ENCODE measurements around the gene OPCML. TPM values are rescaled to one million over a fixed set of nuclear protein-coding genes. Genes with fewer than 3 reads are reported as not detected.

The OPCML gene
- total RNA-seq = 1 to 10 TPM in 1 of 2 donors, under 1 TPM in 1; 0.60 to 1.3 TPM
- long read RNA-seq, donor 1 = 0 reads
- long read RNA-seq, donor 2, partial matches to known transcripts = 0 of 2 reads
- long read RNA-seq, donor 2, other reads (novel, unspliced or antisense) = 2 of 2 reads

DNA sequence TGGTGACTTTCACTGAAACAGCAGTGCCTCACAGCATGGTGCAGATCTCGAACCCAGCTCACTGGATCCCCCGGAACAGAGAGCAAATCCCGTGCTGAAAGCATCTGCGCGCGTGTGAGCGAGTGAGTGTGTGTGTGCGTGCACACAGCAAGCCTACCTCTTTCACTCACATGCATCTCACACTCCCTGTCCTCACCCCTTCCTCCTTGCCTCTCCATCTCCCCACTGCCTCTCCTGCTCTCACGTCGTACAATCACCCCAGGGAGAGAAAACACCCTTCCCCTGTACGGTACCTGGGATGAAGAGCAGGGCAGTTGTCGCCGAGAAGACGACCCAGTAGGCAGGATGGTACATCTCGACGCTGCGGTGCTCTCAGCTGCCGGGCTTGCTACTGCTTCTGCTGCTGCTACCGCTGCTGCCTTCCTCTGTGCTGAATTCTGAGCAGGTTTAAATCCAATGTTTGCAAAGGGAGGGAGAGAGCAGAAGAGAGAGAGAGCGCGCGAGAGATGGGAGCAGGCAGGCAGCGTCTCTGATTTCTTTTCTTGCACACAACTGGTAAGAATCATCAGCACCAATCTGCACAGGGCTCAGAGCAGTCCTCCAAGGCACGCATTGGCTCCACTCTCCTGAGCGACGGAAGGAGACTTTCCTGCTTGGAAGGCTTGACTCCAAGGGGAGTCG is at the start of gene OPCML:
Gene OPCML, minus strand, starts transcription at position 531 of the 681 bp plus-strand sequence.
- intact Hi-C loops (cut with DNase I) = no loop called here

GRCh38 chr11:133581091-133581490 is 48.8 kb upstream of the OPCML start:
- intact Hi-C loops (cut with DNase I) = no loop called here
- DNase-seq (ENCODE audit: low spot score) = no peak

More for the DNA sequence above, at the start of gene OPCML:
- no peak for DNase-seq (ENCODE audit: low spot score)

- DNase-seq (ENCODE audit: low spot score) = no peak
- intact Hi-C loops (cut with DNase I) = no loop called here
These were observed 47.1 kb upstream of the OPCML start for GRCh38 chr11:133579165-133580031.

DNA sequence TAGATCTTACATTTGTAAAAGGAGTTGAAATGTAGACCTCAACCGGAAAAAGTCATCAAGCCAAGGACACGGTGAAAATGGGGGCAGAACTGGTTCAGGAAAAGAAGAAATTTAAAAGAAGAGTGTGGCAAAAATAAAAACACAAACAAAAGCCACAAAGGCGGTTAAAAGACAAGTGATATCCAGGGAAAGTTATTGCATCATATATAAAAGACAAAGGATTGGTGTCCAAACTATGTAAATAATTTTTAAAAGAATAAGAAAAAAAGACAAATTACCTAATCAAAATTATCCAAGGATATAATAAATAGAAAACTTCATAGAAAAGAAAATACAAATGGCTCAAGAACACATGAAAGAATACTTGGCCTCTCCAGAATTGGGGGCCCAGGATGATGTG is 45.1 kb upstream of the OPCML start:
- intact Hi-C loops (cut with DNase I) = no loop called here

GRCh38 chr11:133576351-133576750 is 44.0 kb upstream of the OPCML start:
- no peak for DNase-seq (ENCODE audit: low spot score)
- intact Hi-C loops (cut with DNase I) = no loop called here

More for the DNA sequence above, 45.1 kb upstream of the OPCML start:
- DNase-seq (ENCODE audit: low spot score) = no peak

- no peak for DNase-seq (ENCODE audit: low spot score)
- intact Hi-C loops (cut with DNase I) = no loop called here
These were observed 40.8 kb upstream of the OPCML start for GRCh38 chr11:133573081-133573480.

- intact Hi-C loops (cut with DNase I) = no loop called here
- DNase-seq (ENCODE audit: low spot score) = no peak
These were observed 38.1 kb upstream of the OPCML start for GRCh38 chr11:133570376-133570775.

DNA sequence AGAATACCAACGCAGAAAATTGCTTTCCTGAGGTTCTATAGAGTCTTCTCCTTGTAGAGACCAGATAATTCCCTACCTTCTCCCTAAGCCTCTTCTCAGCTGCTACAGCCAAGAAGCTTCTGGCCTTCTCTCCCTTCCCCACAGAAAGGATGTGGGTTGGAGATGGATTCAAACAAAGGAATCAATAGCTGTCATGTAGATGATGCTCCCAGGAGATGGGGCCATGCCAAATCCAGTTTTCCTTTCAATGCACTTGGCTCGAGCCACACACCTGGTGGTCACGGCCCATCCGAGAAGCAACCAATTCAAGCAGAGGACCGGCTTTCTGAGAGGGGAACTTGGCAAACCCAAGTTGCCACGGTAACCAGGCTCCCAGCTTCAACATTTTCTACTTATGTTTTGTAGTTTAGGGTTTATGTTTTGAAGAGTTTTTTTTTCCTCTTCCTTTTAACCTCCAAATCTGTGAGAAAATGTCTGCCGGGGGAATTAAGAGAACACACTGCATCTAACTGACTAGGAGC is 31.3 kb upstream of the OPCML start:
- DNase-seq (ENCODE audit: low spot score) = no peak
- intact Hi-C loops (cut with DNase I) = no loop called here

GRCh38 chr11:133560472-133560855 is 28.2 kb upstream of the OPCML start:
- intact Hi-C loops (cut with DNase I) = no loop called here
- DNase-seq (ENCODE audit: low spot score) = no peak

GRCh38 chr11:133559833-133560471 is 27.7 kb upstream of the OPCML start:
- intact Hi-C loops (cut with DNase I) = no loop called here
- no peak for DNase-seq (ENCODE audit: low spot score)

GRCh38 chr11:133559382-133559781 is 27.1 kb upstream of the OPCML start:
- no peak for DNase-seq (ENCODE audit: low spot score)
- intact Hi-C loops (cut with DNase I) = no loop called here

DNA sequence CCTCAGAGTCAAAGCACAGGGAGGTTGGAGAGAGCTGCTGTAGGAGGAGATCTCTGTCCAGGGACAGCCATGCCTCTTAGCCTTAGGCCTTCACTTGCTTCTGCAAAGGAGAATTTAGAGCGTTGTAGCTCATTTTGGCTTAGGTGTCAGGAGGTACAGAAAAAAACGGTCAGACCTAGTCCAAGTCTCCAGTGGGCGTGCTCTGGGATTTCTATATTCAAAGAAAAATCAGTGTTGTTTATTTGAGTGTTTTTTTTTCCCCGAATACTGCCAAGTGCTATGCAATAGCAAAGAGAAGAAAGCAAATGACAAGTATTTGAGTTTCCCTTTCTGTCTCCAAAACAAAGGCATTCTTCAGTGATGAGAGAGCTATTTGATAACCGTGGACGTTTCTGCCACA is 22.7 kb upstream of the OPCML start:
- intact Hi-C loops (cut with DNase I) = no loop called here
- DNase-seq (ENCODE audit: low spot score) = no peak

- no peak for DNase-seq (ENCODE audit: low spot score)
- intact Hi-C loops (cut with DNase I) = no loop called here
These were observed 21.8 kb upstream of the OPCML start for GRCh38 chr11:133553885-133554740.

DNA sequence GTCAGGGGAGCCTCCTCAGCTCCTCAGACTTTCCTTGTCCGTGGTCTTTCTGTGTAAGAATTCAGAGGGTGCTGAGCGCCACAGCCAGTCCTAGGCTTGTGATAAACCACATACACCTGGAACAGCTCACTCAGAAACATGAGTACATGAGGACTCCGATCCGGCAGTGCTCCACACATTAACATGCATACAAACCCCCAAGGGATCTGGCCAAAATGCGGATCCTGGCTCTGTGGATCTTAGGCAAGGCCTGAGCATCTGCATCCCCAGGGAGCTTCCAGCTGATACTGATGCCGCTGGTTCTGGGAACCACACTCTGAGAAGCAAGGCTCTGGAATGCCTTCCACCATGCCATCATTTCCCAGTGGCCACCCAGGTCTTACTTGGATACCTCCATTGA is 20.6 kb upstream of the OPCML start:
- intact Hi-C loops (cut with DNase I) = no loop called here
- DNase-seq (ENCODE audit: low spot score) = no peak

DNA sequence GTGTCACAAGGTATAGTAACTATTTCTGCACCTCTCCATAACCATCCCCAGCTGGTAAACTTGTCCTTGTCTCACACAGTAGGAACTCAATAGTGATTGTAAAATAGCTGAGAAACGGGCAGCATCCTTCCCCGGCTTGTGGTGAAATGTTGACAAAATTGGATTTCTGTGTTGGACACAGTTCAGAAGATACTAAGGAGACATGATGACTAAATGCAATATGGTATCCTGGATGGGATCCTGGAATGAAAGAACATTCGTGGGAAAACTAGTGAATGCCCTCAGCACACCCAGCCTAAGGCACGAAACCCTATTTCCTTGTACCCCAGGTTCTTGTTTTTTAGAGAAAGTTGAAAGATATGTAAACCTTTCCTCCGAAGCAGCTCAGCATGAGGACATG is 18.8 kb upstream of the OPCML start:
- intact Hi-C loops (cut with DNase I) = no loop called here
- no peak for DNase-seq (ENCODE audit: low spot score)

DNA sequence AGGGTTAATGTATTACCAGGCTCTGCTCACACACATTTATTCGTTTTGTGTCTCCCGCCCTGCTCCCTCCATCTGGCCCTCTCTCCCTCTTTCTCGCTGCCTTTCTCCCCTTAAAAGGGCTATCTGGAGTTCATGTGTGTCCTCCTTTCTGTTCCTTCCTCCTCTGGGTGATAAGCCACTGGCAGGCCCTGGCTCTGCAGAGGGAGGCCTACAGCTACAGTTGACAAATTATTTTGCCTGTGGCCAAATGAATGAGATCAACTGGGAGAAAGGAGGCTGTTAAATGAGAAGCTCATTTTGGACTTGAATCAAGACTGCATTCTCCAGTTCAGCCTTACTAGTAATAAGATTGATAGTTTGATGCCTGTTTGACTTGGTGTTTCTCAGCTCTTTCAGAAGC is 17.5 kb upstream of the OPCML start:
- no peak for DNase-seq (ENCODE audit: low spot score)
- intact Hi-C loops (cut with DNase I) = loop anchor here in 1 of 2 donors (5.0 kb wide), 1 partner anchor 448 kb away; no protein-coding TSS in a partner anchor

DNA sequence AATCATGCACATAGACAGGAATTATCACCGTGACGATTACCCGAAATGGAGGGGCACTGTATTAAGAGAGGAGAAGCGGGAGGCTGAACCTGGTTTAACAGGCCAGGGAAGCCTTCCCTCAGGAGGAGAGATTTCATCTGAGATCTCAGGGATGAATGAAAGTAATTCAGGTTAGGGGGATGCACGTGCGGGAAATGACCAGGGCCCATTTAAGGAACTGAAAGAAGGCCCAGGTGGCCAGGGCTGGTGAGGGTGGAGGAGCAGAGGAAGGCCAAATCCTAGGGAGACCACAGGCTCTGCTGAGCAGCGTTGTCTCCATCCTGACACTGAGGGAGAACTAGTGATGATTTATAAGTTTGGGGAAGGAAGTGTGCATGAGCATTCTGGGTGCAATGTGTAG is 16.3 kb upstream of the OPCML start:
- DNase-seq (ENCODE audit: low spot score) = no peak
- intact Hi-C loops (cut with DNase I) = loop anchor here in 1 of 2 donors (5.0 kb wide), 1 partner anchor 446 kb away; no protein-coding TSS in a partner anchor

- intact Hi-C loops (cut with DNase I) = loop anchor here in 1 of 2 donors (5.0 kb wide), 1 partner anchor 446 kb away; no protein-coding TSS in a partner anchor
These were observed 15.7 kb upstream of the OPCML start for GRCh38 chr11:133547808-133548494.

More at GRCh38 chr11:133547808-133548494, 15.7 kb upstream of the OPCML start:
- DNase-seq (ENCODE audit: low spot score) = no peak

All from posterior vena cava (tissue), 2 donors.